Lower leg skin (tissue), 4 donors: ENCODE data around the gene SLIT3. TPM values are rescaled to one million over a fixed set of nuclear protein-coding genes. Genes with fewer than 3 reads are reported as not detected.

Experiments
- DNase-seq, 2 donors: peaks; one replicate each; pipeline ENCODE4 v3.0.0-alpha.2; 2019; ENCODE audit warnings: low spot score in 2 of 2
- H3K4me3 ChIP-seq: fragments of 200-600 bp; sonication (generic); 2 replicates; pipeline ENCODE4 v1.5.1; 2017; ENCODE audit warnings: mild to moderate bottlenecking, low read depth; ENCODE audit not compliant: poor library complexity, severe bottlenecking
- CTCF ChIP-seq, 3 donors: fragments of 450-650 bp; IDR thresholded peaks; one replicate each; pipeline ENCODE4 v1.5.1; 2016; ENCODE audit warnings: antibody characterized with exemption in 3 of 3, mild to moderate bottlenecking in 3 of 3, moderate library complexity in 2 of 3
- POLR2A ChIP-seq, 2 donors: fragments of 450-650 bp; IDR thresholded peaks; one replicate each; pipeline ENCODE4 v1.6.1; 2016 to 2017; ENCODE audit warnings: antibody characterized with exemption in 2 of 2, mild to moderate bottlenecking in 1 of 2, moderate library complexity in 1 of 2
- WGBS, 2 donors: methylation state at CpG; one replicate each; pipeline ENCODE4 v1.1.5; 2018; 5-methylcytosine and 5-hydroxymethylcytosine counted together
- intact Hi-C: fragments of 100-400 bp; cut with DNase I; formaldehyde crosslinking; loops from one replicate; pipeline ENCODE4 v1.15.0; 2023; ENCODE audit warnings: low total_unique reads
- total RNA-seq, 4 donors: library from RNA; depleted of rRNA; stranded (reverse); fragments of >200 nt; gene quantifications; one replicate each; pipeline ENCODE4 v1.1.0, GENCODE V29; 2016

The SLIT3 gene
- total RNA-seq, 4 donors from 2014 or later, result 12.4 to 66.0 (median 22.8) TPM

- TF ChIP-seq CTCF (IDR thresholded peaks at IDR 0.05) (no peak), POLR2A (IDR thresholded peaks at IDR 0.05) (no peak)
- DNase-seq, result no peak
- intact Hi-C loops, result no loop called here
- WGBS, 2 donors, result 84 to 86% methylated on average over 8 of the region's 8 CpGs
- H3K4me3 ChIP-seq, result no peak overlapping the region
Observed at GRCh38 chr5:169166078-169166477, 134.9 kb downstream of the SLIT3 start.

- H3K4me3 ChIP-seq, result no peak overlapping the region
- DNase-seq, result no peak
- intact Hi-C loops, result no loop called here
- TF ChIP-seq POLR2A (IDR thresholded peaks at IDR 0.05) (no peak), CTCF (IDR thresholded peaks at IDR 0.05) (no peak)
- WGBS, 2 donors, result 54 to 63% methylated on average over 1 of the region's 1 CpG
Observed at GRCh38 chr5:169165052-169165451, 135.9 kb downstream of the SLIT3 start.

- DNase-seq, result peak in 1 of 2 donors; percentile 42
- intact Hi-C loops, result no loop called here
- WGBS, 2 donors, result 21 to 25% methylated on average over 6 of the region's 6 CpGs
- no peak for TF ChIP-seq CTCF (IDR thresholded peaks at IDR 0.05)
- no peak for TF ChIP-seq POLR2A (IDR thresholded peaks at IDR 0.05)
- H3K4me3 ChIP-seq, result no peak overlapping the region
Observed at GRCh38 chr5:169164481-169164925, 136.4 kb downstream of the SLIT3 start.

GRCh38 chr5:169162407-169162806, 138.5 kb downstream of the SLIT3 start:
- no peak for TF ChIP-seq CTCF (IDR thresholded peaks at IDR 0.05)
- no peak for TF ChIP-seq POLR2A (IDR thresholded peaks at IDR 0.05)
- WGBS, 2 donors, result 39 to 90% methylated on average over 3 of the region's 3 CpGs
- intact Hi-C loops, result no loop called here
- H3K4me3 ChIP-seq, result no peak overlapping the region
- peak in 1 of 2 donors; percentile 17 for DNase-seq

- WGBS, 2 donors, result 38 to 54% methylated on average over 13 of the region's 13 CpGs
- TF ChIP-seq CTCF (IDR thresholded peaks at IDR 0.05) (no peak), POLR2A (IDR thresholded peaks at IDR 0.05) (no peak)
- no peak overlapping the region for H3K4me3 ChIP-seq
- DNase-seq, result peak; percentile 73 to 89
- intact Hi-C loops, result no loop called here
Observed at GRCh38 chr5:169161022-169161680, 139.8 kb downstream of the SLIT3 start.
